DMS153 (cell line): Measurements from ENCODE around the gene ISCA1.

ENCODE experiments used
- DNase-seq: peaks from one replicate; lab custom pipeline; 2025; lab: John Stamatoyannopoulos, UW

Gene ISCA1

DNA sequence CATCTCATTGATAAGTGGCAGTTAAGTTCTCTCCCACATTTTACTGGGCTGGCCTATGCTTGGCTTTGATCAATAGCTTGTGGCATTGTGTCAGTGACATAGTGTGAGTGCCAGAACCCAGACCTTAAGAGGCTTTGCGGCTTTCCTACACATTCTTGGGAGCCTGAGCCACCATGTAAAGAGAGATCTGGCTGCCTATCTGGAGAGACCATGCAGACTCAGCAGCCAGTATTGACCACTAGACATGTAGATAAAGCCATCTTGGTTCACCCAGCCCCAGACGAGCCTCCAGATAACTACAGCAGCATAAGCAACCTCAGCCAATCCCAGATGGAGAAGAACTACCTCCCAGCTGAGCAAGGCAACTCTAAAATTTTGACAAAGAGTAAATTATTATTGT lies 51.5 kb downstream of the ISCA1 start:
- no peak for DNase-seq

DNA sequence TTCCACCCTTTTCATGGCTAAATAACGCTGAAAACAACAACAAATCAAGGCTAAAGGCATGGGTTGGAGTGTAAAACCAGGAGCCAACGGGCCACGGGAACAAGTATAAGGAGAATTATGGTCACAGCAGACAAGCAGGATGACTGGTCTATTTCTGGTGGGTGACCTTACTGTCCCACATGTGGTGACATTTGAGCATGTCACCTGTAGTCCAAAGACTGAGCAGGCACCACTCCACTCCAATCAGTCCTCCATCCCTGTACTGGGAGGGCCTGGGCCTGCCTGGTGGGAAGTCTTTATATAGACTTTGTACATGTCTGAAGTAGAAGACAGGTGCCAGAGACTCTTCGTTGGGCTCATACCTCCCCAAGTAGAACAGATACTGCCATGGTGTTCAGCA lies 59.7 kb downstream of the ISCA1 start:
- no peak for DNase-seq

GRCh38 chr9:86219606-86220005 lies 62.7 kb downstream of the ISCA1 start:
- DNase-seq, result no peak

- no peak for DNase-seq
These were observed 65.1 kb downstream of the ISCA1 start for GRCh38 chr9:86217076-86217755.
